HCT116 (cell line): ENCODE data around the gene URI1. TPM values are rescaled to one million over a fixed set of nuclear protein-coding genes. Genes with fewer than 3 reads are reported as not detected.

Source experiments
- ATAC-seq: fragments of 200-7000 bp; cut with Tn5 transposase; 2 replicates; pipeline ENCODE4 v1.9.1; 2020; ENCODE audit warnings: mild to moderate bottlenecking, moderate library complexity
- BruUV-seq: library from RNA; stranded (reverse); fragments of 400-500 nt; replicated peaks from 2 replicates; lab custom pipeline; 2021; lab: Mats Ljungman, UMichigan
- CTCF ChIA-PET: fragments of 300-600 bp; sonication (Branson Sonifier 250); formaldehyde crosslinking; loops from one replicate; lab custom pipeline; 2021; ENCODE audit warnings: antibody characterized with exemption; lab: Charles Lee
- POLR2A ChIA-PET: fragments of 300-600, 350-600 bp; sonication (Branson Sonifier 250); formaldehyde crosslinking; loops from one replicate; lab custom pipeline; 2021; ENCODE audit warnings: antibody characterized with exemption; lab: Charles Lee
- RAD21 ChIA-PET, 2 experiments: fragments of 300-600 bp; sonication (Branson Sonifier 250); formaldehyde crosslinking; loops; one replicate each; lab custom pipeline; 2023; ENCODE audit warnings: low total read pairs in 2 of 2; ENCODE audit not compliant: uncharacterized antibody in 2 of 2, unreplicated experiment in 2 of 2, low non-redundant PET in 1 of 2; lab: Charles Lee
- DNase-seq: peaks from one replicate; pipeline ENCODE4 v3.0.0-alpha.2; 2010; ENCODE audit warnings: low read depth, low spot score
- H2AFZ ChIP-seq: fragments of 200-600 bp; shearing (Covaris generic), sonication (generic); 2 replicates; pipeline ENCODE4 v1.6.1; 2017; ENCODE audit warnings: low read depth, mixed run types, mixed read lengths, antibody characterized with exemption, low read length; ENCODE audit not compliant: poor library complexity, severe bottlenecking
- H3K27ac ChIP-seq: 2 replicates; pipeline ENCODE4 v1.5.1; 2012; ENCODE audit warnings: low read depth, low read length
- H3K27me3 ChIP-seq: fragments of 200-600 bp; sonication (generic); 2 replicates; pipeline ENCODE4 v1.6.1; 2016; ENCODE audit warnings: mixed run types, low read length, mixed read lengths; ENCODE audit not compliant: insufficient read depth
- H3K36me3 ChIP-seq, 2 experiments: fragments of 200-500 bp in 1 of 2; fragments of 200-600 bp in 1 of 2; sonication (Bioruptor generic) in 1 of 2; sonication (generic) in 1 of 2; 2 replicates each; pipeline versions ENCODE4 v1.5.1 to v1.6.1; 2014 to 2016; ENCODE audit warnings: low read length in 2 of 2, inconsistent platforms in 1 of 2, mixed read lengths in 1 of 2, mixed run types in 1 of 2; ENCODE audit not compliant: insufficient read depth in 2 of 2, control insufficient read depth in 1 of 2
- H3K4me1 ChIP-seq, 2 experiments: fragments of 200-600 bp in 1 of 2; sonication (generic) in 1 of 2; 2 replicates each; pipeline versions ENCODE4 v1.5.1 to v1.6.1; 2012 to 2017; ENCODE audit warnings: low read length in 2 of 2, inconsistent platforms in 1 of 2, mild to moderate bottlenecking in 1 of 2, mixed read lengths in 1 of 2, mixed run types in 1 of 2, moderate library complexity in 1 of 2; ENCODE audit not compliant: insufficient read depth in 2 of 2, control insufficient read depth in 1 of 2
- H3K4me2 ChIP-seq: fragments of 200-600 bp; sonication (generic); 2 replicates; pipeline ENCODE4 v1.6.1; 2017; ENCODE audit warnings: mixed run types, low read length, mixed read lengths
- H3K4me3 ChIP-seq, 2 experiments: fragments of 200-600 bp in 1 of 2; sonication (generic) in 1 of 2; replicated peaks in 1 of 2; 2 replicates each; pipeline ENCODE4 v1.5.1; 2011 to 2016; ENCODE audit warnings: low read length in 2 of 2, control low read depth in 1 of 2, low read depth in 1 of 2, mild to moderate bottlenecking in 1 of 2, mixed read lengths in 1 of 2, mixed run types in 1 of 2
- H3K79me2 ChIP-seq: fragments of 200-600 bp; sonication (generic); 2 replicates; pipeline ENCODE4 v1.6.1; 2017; ENCODE audit warnings: mild to moderate bottlenecking, mixed run types, low read length, moderate library complexity, mixed read lengths; ENCODE audit not compliant: insufficient read depth
- H3K9ac ChIP-seq: fragments of 200-600 bp; sonication (generic); 2 replicates; pipeline ENCODE4 v1.6.1; 2016; ENCODE audit warnings: low read length, mixed read lengths
- H3K9me2 ChIP-seq: fragments of 200-600 bp; sonication (generic), shearing (Covaris generic); 2 replicates; pipeline ENCODE4 v1.6.1; 2017; ENCODE audit warnings: mixed run types, mild to moderate bottlenecking, moderate library complexity; ENCODE audit not compliant: insufficient read depth
- H3K9me3 ChIP-seq, 2 experiments: fragments of 200-500 bp in 1 of 2; fragments of 200-600 bp in 1 of 2; sonication (Bioruptor generic) in 1 of 2; sonication (generic) in 1 of 2; 2 replicates each; pipeline ENCODE4 v1.6.1; 2014 to 2017; ENCODE audit warnings: low read length in 2 of 2, mixed read lengths in 2 of 2, inconsistent platforms in 1 of 2, low read depth in 1 of 2, mild to moderate bottlenecking in 1 of 2, mixed run types in 1 of 2, moderate library complexity in 1 of 2; ENCODE audit not compliant: control insufficient read depth in 1 of 2, insufficient read depth in 1 of 2
- H4K20me1 ChIP-seq: fragments of 200-600 bp; sonication (generic), shearing (Covaris generic); 2 replicates; pipeline ENCODE4 v1.6.1; 2017; ENCODE audit warnings: mixed run types, mild to moderate bottlenecking, moderate library complexity; ENCODE audit not compliant: insufficient read depth
- CBX3 ChIP-seq: IDR thresholded peaks from 2 replicates; pipeline ENCODE4 v1.6.1; 2012; ENCODE audit warnings: low read depth
- CEBPB ChIP-seq: IDR thresholded peaks from 2 replicates; pipeline ENCODE4 v1.6.1; 2012; ENCODE audit warnings: low read depth
- ELF1 ChIP-seq: IDR thresholded peaks from 2 replicates; pipeline ENCODE4 v1.6.1; 2012; ENCODE audit warnings: low read depth, borderline replicate concordance
- EZH2 ChIP-seq: fragments of 200-600 bp; sonication (generic); IDR thresholded peaks from 2 replicates; pipeline ENCODE4 v1.6.1; 2017; ENCODE audit warnings: antibody characterized with exemption, mixed run types
- EZH2phosphoT487 ChIP-seq: fragments of 200-600 bp; IDR thresholded peaks from 2 replicates; pipeline ENCODE4 v1.6.1; 2018; ENCODE audit warnings: antibody characterized with exemption, borderline replicate concordance
- JUND ChIP-seq: IDR thresholded peaks from 2 replicates; pipeline ENCODE4 v1.6.1; 2012
- POLR2A ChIP-seq: IDR thresholded peaks from 2 replicates; pipeline ENCODE4 v1.7.0; 2011; ENCODE audit warnings: borderline replicate concordance; ENCODE audit not compliant: insufficient read depth, insufficient read length; ENCODE audit errors: extremely low read depth
- POLR2AphosphoS5 ChIP-seq: IDR thresholded peaks from 2 replicates; pipeline ENCODE4 v1.6.1; 2011; ENCODE audit warnings: mild to moderate bottlenecking, low read depth, low read length, moderate library complexity
- RAD21 ChIP-seq: IDR thresholded peaks from 2 replicates; pipeline ENCODE4 v1.6.1; 2012; ENCODE audit warnings: low read depth, mild to moderate bottlenecking
- REST ChIP-seq: IDR thresholded peaks from 2 replicates; pipeline ENCODE4 v1.6.1; 2012; ENCODE audit warnings: low read depth
- SIN3A ChIP-seq: IDR thresholded peaks from 2 replicates; pipeline ENCODE4 v1.6.1; 2012; ENCODE audit warnings: low read depth
- SP1 ChIP-seq: IDR thresholded peaks from 2 replicates; pipeline ENCODE4 v1.6.1; 2012; ENCODE audit warnings: low read depth
- SRF ChIP-seq: IDR thresholded peaks from 2 replicates; pipeline ENCODE4 v1.6.1; 2012; ENCODE audit warnings: low read depth
- YY1 ChIP-seq: IDR thresholded peaks from 2 replicates; pipeline ENCODE4 v1.6.1; 2011; ENCODE audit warnings: low read length, low read depth, moderate library complexity, mild to moderate bottlenecking; ENCODE audit not compliant: insufficient replicate concordance; ENCODE audit errors: extremely low read depth
- ZBTB33 ChIP-seq: IDR thresholded peaks from 2 replicates; pipeline ENCODE4 v1.6.1; 2011; ENCODE audit warnings: mild to moderate bottlenecking, low read length, moderate library complexity; ENCODE audit not compliant: insufficient replicate concordance; ENCODE audit errors: extremely low read depth
- ZFX ChIP-seq: fragments of 450-650 bp; IDR thresholded peaks from 2 replicates; pipeline ENCODE4 v1.6.1; 2017
- ZNF274 ChIP-seq: fragments of 200-500 bp; sonication (Bioruptor generic); IDR thresholded peaks from 2 replicates; pipeline ENCODE4 v1.6.1; 2014; ENCODE audit warnings: mild to moderate bottlenecking, low read depth, low read length, inconsistent platforms
- intact Hi-C: fragments of 100-400 bp; cut with micrococcal nuclease; formaldehyde crosslinking; loops from 2 replicates; pipeline ENCODE4 v1.10.0; 2022
- total RNA-seq: library from RNA; stranded (reverse); gene quantifications from one replicate; pipeline ENCODE4 v1.2.1, GENCODE V29; 2021; ENCODE audit not compliant: unreplicated experiment

URI1 gene
- total RNA-seq, 1 experiment from 2014 or later = 51.4 TPM

- Histone ChIP-seq H3K9ac (no peak overlapping the region), H3K9me3 (no peaks in the 10 kb centered on the region), H3K4me1 (no peaks in the 10 kb centered on the region), H3K27ac (no peak overlapping the region), H4K20me1 (0 out of 2 replicates have a peak, but pooled peaks cover 5% of the 10 kb centered on the region), H3K9me2 (no peaks in the 10 kb centered on the region), H3K79me2 (no peaks in the 10 kb centered on the region), H3K27me3 (no peaks in the 10 kb centered on the region), H3K36me3 (peaks cover 3 to 12% of the 10 kb centered on the region in 2 experiments; a peak in 3 of 4 replicates), H3K4me3 (no peak overlapping the region), H3K4me2 (no peak overlapping the region), H2AFZ (no peak overlapping the region)
- ChIA-PET CTCF (no interaction called here), RAD21 (no interaction called here), POLR2A (no interaction called here)
- intact Hi-C loops = no loop called here
- ATAC-seq (no peak), DNase-seq (no peak)
- no peak for TF ChIP-seq EZH2
- no peak for TF ChIP-seq JUND
- no peak for TF ChIP-seq CBX3
- no peak for TF ChIP-seq YY1
- TF ChIP-seq REST = no peak
- TF ChIP-seq ZFX = no peak
- TF ChIP-seq SP1 = no peak
- TF ChIP-seq ELF1 = no peak
- no peak for TF ChIP-seq EZH2phosphoT487
- no peak for TF ChIP-seq POLR2AphosphoS5
- no peak for TF ChIP-seq POLR2A
- no peak for TF ChIP-seq ZNF274
- TF ChIP-seq CEBPB = no peak
- TF ChIP-seq SIN3A = no peak
- no peak for TF ChIP-seq RAD21
- no peak for TF ChIP-seq SRF
- no peak for TF ChIP-seq ZBTB33
- BruUV-seq = no TSS peak
These were observed 72.7 kb downstream of the URI1 start for GRCh38 chr19:30014770-30015169.
